AG09319 (cell line): Measurements from ENCODE around the gene LCE2C.
"Not testable (repeated sequence)": the region's sequence is repeated elsewhere in the genome, so short reads cannot be mapped to it uniquely, and the experiment has no call there.

Source experiments
- DNase-seq: peaks from one replicate; pipeline ENCODE4 v3.0.0-alpha.2; 2010; ENCODE audit warnings: low read depth; ENCODE audit errors: extremely low read depth
- TF ChIP-seq, protein P1 (sequence below): IDR thresholded peaks from 2 replicates; pipeline ENCODE4 v1.5.1; 2011; ENCODE audit warnings: low read depth, mild to moderate bottlenecking, inconsistent platforms, low read length, moderate library complexity

LCE2C gene

DNA sequence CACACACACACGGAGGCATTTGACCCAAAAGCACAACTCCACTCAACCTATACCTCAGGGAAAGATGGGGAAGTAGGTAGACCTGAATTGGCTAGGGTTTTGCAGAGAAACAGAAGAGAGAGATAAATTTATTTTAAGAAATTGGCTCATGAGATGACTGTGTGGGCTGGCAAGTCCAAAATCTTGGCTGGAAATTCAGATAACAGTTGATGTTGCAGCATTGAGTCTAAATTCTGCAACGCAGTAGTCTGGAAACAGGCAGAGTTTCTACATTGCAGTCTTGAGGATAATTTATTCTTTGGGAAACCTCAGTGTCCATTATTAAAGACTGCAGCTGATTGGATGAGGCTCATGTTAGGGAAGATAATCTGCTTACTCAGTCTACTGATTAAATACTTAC is 6.5 kb downstream of the LCE2C start:
- no peak for DNase-seq
- TF ChIP-seq, protein P1, sequence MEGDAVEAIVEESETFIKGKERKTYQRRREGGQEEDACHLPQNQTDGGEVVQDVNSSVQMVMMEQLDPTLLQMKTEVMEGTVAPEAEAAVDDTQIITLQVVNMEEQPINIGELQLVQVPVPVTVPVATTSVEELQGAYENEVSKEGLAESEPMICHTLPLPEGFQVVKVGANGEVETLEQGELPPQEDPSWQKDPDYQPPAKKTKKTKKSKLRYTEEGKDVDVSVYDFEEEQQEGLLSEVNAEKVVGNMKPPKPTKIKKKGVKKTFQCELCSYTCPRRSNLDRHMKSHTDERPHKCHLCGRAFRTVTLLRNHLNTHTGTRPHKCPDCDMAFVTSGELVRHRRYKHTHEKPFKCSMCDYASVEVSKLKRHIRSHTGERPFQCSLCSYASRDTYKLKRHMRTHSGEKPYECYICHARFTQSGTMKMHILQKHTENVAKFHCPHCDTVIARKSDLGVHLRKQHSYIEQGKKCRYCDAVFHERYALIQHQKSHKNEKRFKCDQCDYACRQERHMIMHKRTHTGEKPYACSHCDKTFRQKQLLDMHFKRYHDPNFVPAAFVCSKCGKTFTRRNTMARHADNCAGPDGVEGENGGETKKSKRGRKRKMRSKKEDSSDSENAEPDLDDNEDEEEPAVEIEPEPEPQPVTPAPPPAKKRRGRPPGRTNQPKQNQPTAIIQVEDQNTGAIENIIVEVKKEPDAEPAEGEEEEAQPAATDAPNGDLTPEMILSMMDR = no peak

DNA sequence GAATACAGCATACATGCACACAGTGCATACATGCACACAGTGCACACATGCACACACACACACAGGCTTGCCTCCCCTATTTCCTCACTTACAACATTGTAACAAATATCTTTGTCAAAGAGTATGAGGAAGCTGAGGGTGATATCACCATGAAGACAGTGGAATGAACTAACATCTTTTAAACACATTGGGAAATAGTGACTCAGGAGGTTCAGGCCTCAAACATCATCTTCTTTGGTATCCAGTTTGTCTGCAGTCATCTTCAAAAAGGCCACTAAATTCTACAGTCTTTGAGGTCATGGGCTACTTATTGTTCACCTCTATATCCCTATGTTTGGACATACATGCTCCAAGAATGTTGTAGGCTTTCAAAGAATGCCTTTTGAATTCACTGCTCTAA is 8.8 kb downstream of the LCE2C start:
- TF ChIP-seq, protein P1 = no peak
- no peak for DNase-seq

DNA sequence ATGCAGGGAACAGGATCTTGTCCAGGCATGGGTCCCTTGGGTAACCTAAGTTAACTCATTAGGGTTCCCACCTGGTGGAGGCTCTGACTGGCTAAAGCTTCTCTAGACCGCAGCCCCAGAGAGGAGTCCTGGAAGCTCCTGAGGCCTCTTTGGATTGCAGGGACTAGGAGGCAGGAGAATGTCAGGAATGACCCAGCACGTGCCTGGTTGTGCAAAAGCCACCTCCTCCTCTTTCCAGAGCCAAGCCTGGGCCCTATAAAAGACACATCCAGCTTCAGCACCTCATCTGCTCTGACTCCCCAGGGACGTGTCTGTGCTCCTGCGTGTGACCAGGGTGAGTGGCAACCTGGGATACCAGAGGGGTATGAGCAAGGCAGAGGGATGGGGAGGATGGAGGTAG is 10.7 kb downstream of the LCE2C start, which contains the start of gene LCE2B:
LCE2B (plus strand) TSS at position 301 of the 400 bp plus-strand sequence. CDS start 721 bp downstream, outside the sequence.
- DNase-seq = not testable (repeated sequence)

DNA sequence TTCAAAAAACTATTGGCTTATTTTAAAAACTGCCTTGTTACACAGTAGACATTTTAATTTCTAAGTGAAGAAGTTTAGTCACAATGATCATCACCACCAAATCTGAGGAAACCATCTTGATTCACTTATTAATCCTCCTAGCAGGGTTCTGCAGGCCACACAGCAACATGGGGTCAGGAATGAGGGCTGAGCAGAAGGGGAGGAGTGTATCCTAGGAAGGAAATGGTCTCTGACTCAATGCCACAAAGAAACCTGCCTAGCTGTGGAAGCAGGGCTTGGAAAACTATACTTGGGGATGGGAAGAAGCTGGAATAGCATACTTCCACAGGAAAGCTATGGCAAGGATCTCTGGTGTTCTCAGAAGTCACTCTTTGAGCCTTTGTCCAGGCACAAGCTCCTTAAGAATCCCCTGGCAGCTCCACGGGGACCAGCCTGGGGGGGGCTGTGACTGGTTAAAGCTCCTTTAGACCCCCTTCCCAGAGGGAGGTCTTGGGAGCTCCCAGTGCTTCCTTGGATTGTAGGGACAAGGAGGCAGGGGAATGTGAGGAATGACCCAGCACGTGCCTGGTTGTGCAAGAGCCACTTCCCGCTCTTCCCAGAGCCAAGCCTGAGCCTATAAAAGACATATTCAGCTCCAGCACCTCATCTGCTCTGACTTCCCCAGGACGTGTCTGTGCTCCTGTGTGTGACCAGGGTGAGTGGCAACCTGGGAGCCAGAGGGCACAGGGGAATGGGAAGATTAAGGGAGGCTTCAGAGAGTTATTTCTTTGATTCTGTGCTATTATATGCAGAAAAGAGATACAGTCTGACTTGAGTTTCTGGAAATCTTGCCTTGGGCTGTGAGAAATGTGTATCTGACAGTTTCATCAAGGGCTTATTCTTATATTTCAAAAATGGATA is 22.9 kb downstream of the LCE2C start, which contains the start of gene LCE2A:
LCE2A (plus strand) TSS at position 645 of the 900 bp plus-strand sequence. CDS start 557 bp downstream, outside the sequence.
- TF ChIP-seq, protein P1 = no peak
- DNase-seq = no peak

DNA sequence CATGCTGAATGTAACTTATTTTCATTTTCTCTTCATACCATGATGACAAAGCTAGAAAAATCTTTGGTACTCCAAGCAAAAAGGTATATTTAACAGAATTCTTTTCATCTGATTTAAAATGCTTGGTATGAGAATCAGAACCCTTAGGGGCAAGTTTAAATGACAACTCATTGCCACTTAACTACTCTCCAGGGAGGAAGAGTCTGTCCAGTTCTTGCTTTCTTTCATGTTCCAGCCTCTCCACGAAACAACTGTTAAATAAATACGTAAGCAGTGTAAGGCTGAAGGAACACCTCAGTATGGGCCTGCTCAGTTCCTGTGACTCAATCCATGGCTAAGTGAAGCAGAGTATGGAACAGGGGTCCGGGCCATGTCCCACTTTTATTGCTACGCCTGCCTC is 24.7 kb downstream of the LCE2C start:
- DNase-seq = no peak
- TF ChIP-seq, protein P1 = no peak

DNA sequence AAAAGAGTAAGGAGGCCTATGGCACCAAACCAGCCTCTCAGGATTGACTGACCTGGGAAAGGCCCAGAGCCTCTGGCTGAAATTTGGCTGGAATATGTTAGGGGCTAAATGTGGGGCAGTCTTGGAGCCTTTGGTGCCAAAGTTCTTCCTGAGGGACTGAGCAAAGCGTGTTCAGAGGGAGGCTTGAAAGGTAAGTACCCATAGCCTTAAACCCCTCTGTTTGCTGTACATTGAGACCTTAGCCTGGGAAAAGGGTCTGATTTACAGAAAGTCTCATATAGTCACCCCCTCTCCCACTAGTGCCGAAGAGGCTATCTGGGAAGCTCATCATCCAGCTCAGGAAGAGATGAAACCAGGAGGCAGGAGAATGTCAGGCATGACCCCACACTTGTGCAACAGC is 32.8 kb downstream of the LCE2C start, which contains the start of gene LCE4A:
LCE4A (plus strand) TSS at position 301 of the 400 bp plus-strand sequence. CDS start 916 bp downstream, outside the sequence.
- TF ChIP-seq, protein P1 = no peak
- no peak for DNase-seq

DNA sequence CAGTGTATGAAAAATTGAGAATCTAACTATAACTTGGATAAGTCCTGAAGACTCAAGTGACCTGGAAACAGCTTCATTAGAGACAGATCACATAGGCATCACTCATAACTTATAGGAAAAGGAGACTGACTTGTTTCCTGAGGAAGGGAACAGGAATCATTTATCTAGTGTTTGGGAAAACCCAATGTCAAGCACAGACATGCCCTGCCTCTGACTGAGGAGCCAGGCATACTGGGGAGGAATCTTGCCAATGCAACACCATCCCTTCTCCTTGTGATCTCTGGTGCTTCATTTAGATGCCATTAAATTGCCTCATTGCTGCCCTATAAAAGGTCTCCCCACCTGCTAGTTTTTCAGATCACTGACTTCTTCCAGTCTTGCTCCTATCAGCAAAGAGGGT is 43.2 kb downstream of the LCE2C start:
- TF ChIP-seq, protein P1 = no peak

More for the DNA sequence above, 43.2 kb downstream of the LCE2C start:
- no peak for DNase-seq
